SU-DHL-6 (cell line): ENCODE results near the gene DLG1.

ENCODE experiments used
- H2AFZ ChIP-seq: fragments of 200-600 bp; sonication (generic); 2 replicates; pipeline ENCODE4 v1.6.1; 2014; ENCODE audit warnings: low read depth, mild to moderate bottlenecking, moderate library complexity, mixed read lengths, antibody characterized with exemption, low read length; ENCODE audit not compliant: severe bottlenecking
- H3F3A ChIP-seq: fragments of 200-600 bp; shearing (Covaris generic); 2 replicates; pipeline ENCODE4 v1.6.0; 2016; ENCODE audit warnings: antibody characterized with exemption, mild to moderate bottlenecking; ENCODE audit not compliant: insufficient read depth
- H3K27ac ChIP-seq: fragments of 200-600 bp; sonication (generic); 2 replicates; pipeline ENCODE4 v1.5.1; 2016; ENCODE audit warnings: low read depth, mild to moderate bottlenecking, low read length, moderate library complexity, mixed read lengths
- H3K27me3 ChIP-seq: fragments of 200-600 bp; sonication (generic), shearing (Covaris generic); 2 replicates; pipeline ENCODE4 v1.6.0; 2014; ENCODE audit warnings: mild to moderate bottlenecking, low read length
- H3K36me3 ChIP-seq: fragments of 200-600 bp; sonication (generic); 2 replicates; pipeline ENCODE4 v1.6.1; 2014; ENCODE audit warnings: mild to moderate bottlenecking, low read length, mixed read lengths
- H3K4me2 ChIP-seq: fragments of 300-600, 200-600 bp; shearing (Covaris generic), sonication (generic); 2 replicates; pipeline ENCODE4 v1.6.0; 2014; ENCODE audit warnings: low read length, low read depth, mild to moderate bottlenecking; ENCODE audit not compliant: poor library complexity, severe bottlenecking
- H3K4me3 ChIP-seq: fragments of 200-600 bp; sonication (generic); 2 replicates; pipeline ENCODE4 v1.5.1; 2014; ENCODE audit warnings: antibody characterized with exemption, low read length, mild to moderate bottlenecking, mixed read lengths; ENCODE audit not compliant: insufficient read depth, poor library complexity, severe bottlenecking
- H3K79me2 ChIP-seq: fragments of 200-600 bp; sonication (generic); 2 replicates; pipeline ENCODE4 v1.6.1; 2014; ENCODE audit warnings: mild to moderate bottlenecking, low read length, moderate library complexity; ENCODE audit not compliant: insufficient read depth
- H3K9ac ChIP-seq: fragments of 200-600 bp; sonication (generic); 2 replicates; pipeline ENCODE4 v1.7.0; 2014; ENCODE audit warnings: mild to moderate bottlenecking, low read length
- H3K9me2 ChIP-seq: fragments of 200-600 bp; sonication (generic); replicated peaks from 2 replicates; pipeline ENCODE4 v1.6.1; 2014; ENCODE audit warnings: low read length; ENCODE audit not compliant: insufficient read depth
- H3K9me3 ChIP-seq: fragments of 200-600 bp; sonication (generic); 2 replicates; pipeline ENCODE4 v1.6.1; 2014; ENCODE audit warnings: low read length, mixed read lengths; ENCODE audit not compliant: insufficient read depth
- H4K20me1 ChIP-seq: fragments of 200-600 bp; sonication (generic); 2 replicates; pipeline ENCODE4 v1.6.1; 2014; ENCODE audit warnings: low read depth, mild to moderate bottlenecking, antibody characterized with exemption, low read length, moderate library complexity, mixed read lengths
- EZH2phosphoT487 ChIP-seq: fragments of 200-600 bp; sonication (generic), shearing (Covaris generic); conservative IDR thresholded peaks from 2 replicates; pipeline ENCODE4 v1.6.1; 2018; ENCODE audit warnings: mild to moderate bottlenecking, antibody characterized with exemption, low read length, moderate library complexity, mixed read lengths
- TF ChIP-seq, protein P1 (sequence below): fragments of 200-600 bp; sonication (generic); IDR thresholded peaks from one replicate; pipeline ENCODE4 v1.5.1; 2017; ENCODE audit warnings: antibody characterized with exemption, mild to moderate bottlenecking, low read length, moderate library complexity; ENCODE audit not compliant: insufficient read depth, poor library complexity, severe bottlenecking

DLG1 gene

DNA sequence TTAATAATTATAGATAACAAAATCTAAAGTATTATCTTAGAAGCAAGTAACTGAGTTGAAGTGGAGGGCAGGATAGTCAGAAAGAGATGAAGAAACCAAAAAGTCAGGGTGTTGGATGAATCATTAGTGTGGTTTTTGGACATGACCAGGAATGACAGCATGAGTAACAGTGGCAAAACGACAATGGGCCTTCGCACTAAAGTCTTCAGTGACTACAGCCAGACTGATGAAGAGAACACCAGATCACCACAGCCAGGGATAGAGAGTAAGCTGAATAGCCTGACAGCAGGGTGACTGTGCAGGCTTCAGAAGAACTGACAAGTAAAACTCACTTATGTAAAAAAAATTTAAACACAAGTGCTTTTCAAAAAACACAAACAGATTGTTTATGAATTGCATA is 172.8 kb downstream of the DLG1 start:
- Histone ChIP-seq H4K20me1 (no peaks in the 10 kb centered on the region), H3K79me2 (no peaks in the 10 kb centered on the region; the same call in 1 of the 2 replicates), H3K9me2 (no peaks in the 10 kb centered on the region), H2AFZ (no peak overlapping the region), H3K36me3 (peaks cover 54% of the 10 kb centered on the region), H3K4me2 (no peak overlapping the region), H3F3A (peaks cover 14% of the 10 kb centered on the region; the same call in 1 of the 2 replicates), H3K9me3 (no peaks in the 10 kb centered on the region), H3K27ac (no peak overlapping the region), H3K4me3 (no peak overlapping the region), H3K27me3 (no peaks in the 10 kb centered on the region), H3K9ac (no peak overlapping the region)
- TF ChIP-seq, protein P1, sequence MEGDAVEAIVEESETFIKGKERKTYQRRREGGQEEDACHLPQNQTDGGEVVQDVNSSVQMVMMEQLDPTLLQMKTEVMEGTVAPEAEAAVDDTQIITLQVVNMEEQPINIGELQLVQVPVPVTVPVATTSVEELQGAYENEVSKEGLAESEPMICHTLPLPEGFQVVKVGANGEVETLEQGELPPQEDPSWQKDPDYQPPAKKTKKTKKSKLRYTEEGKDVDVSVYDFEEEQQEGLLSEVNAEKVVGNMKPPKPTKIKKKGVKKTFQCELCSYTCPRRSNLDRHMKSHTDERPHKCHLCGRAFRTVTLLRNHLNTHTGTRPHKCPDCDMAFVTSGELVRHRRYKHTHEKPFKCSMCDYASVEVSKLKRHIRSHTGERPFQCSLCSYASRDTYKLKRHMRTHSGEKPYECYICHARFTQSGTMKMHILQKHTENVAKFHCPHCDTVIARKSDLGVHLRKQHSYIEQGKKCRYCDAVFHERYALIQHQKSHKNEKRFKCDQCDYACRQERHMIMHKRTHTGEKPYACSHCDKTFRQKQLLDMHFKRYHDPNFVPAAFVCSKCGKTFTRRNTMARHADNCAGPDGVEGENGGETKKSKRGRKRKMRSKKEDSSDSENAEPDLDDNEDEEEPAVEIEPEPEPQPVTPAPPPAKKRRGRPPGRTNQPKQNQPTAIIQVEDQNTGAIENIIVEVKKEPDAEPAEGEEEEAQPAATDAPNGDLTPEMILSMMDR = no peak
- no peak for TF ChIP-seq EZH2phosphoT487

DNA sequence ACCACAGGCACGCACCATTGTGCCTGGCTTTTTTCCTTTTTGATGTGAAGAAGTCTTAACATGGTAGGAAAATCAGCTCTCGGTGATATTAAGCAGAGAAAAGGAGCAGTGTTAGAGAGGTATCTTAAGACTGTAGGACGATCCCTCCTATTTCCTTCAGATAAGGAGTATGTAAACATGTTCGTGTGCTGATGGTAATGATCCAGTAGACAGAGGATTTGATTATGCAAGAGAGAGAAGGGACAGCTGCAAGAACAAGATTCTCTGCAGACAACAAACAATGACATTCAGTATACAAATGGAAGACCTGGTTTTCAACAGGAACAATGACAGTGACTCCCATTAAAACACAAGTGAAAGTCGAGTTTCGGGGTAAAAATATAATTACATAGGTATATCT is 173.7 kb downstream of the DLG1 start:
- H3K36me3 ChIP-seq = peaks cover 49% of the 10 kb centered on the region
- TF ChIP-seq EZH2phosphoT487 = no peak
- TF ChIP-seq, protein P1 = no peak
- H3K4me2 ChIP-seq = no peak overlapping the region
- no peaks in the 10 kb centered on the region for H3K9me2 ChIP-seq
- no peaks in the 10 kb centered on the region for H3K27me3 ChIP-seq
- H3K9me3 ChIP-seq = no peaks in the 10 kb centered on the region
- no peak overlapping the region for H3K9ac ChIP-seq
- H2AFZ ChIP-seq = no peak overlapping the region
- no peaks in the 10 kb centered on the region for H4K20me1 ChIP-seq
- H3K79me2 ChIP-seq = peaks cover 8% of the 10 kb centered on the region; the same call in 1 of the 2 replicates
- H3F3A ChIP-seq = peaks cover 14% of the 10 kb centered on the region; the same call in 1 of the 2 replicates
- no peak overlapping the region for H3K4me3 ChIP-seq
- no peak overlapping the region for H3K27ac ChIP-seq

DNA sequence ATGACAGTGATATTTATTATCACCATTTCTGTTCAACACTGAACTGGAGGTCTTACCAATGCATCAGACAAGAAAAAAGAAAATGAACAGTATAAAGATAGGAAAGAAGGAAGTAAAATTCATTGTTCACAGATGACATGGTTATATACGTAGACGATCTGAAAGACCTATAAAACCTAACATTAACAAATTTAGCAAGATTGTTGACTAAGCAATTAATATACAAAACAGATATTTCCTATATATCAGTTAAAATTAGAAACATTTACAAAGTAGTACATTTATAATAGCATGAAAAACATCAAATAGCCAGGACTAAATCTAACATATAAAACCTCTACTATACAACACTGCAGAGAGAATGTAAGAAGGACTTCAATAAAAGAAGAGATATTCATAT is 176.0 kb downstream of the DLG1 start:
- Histone ChIP-seq H3K9ac (no peak overlapping the region), H3K4me3 (no peak overlapping the region), H4K20me1 (no peaks in the 10 kb centered on the region), H3K36me3 (peaks cover 54% of the 10 kb centered on the region), H3K9me2 (no peaks in the 10 kb centered on the region), H3K9me3 (no peaks in the 10 kb centered on the region), H3K79me2 (peaks cover 11% of the 10 kb centered on the region; the same call in 1 of the 2 replicates), H3F3A (peaks cover 18% of the 10 kb centered on the region; the same call in 1 of the 2 replicates), H3K4me2 (no peak overlapping the region), H3K27ac (no peak overlapping the region), H2AFZ (no peak overlapping the region), H3K27me3 (no peaks in the 10 kb centered on the region)
- TF ChIP-seq EZH2phosphoT487 = no peak
- TF ChIP-seq, protein P1 = no peak
